HG03558 (cell line): ENCODE data around the gene CNPPD1.

Experiments
- ATAC-seq: cut with Tn5 transposase; IDR thresholded peaks from one replicate; pipeline ENCODE4 v1.9.1; 2021; ENCODE audit warnings: moderate number of reproducible peaks; ENCODE audit not compliant: unreplicated experiment; ENCODE audit errors: extremely low read depth

Gene CNPPD1

DNA sequence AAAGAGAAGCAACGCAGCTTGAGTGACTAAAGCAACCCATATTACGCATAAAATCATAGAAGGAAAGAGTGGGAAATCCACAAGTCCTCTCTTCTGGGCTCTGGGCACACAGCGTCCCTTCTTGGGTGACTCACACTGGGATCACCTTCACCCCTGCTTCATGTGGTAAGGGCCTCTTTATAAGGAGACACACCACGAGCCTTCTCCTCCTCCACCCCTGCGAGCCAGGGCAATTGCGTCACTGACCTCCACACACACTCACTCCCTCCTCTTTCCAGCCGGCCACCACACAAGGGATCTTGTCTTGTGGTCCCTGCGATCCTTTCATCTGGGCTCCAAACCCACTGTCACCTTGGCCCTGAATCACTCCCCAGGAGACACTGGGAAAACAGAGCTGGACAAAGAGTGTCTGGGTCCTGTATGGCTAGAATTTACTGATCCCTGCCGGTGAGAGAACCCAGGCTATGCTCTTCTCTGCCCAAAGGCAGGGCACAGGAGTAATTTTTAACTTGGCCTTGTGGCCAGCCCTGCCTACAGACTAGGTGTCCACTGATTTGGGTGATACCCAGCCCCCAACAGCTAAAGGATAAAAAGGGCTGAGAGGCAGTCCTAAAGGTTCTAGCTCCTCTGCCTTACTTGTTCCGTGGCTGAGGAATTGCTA is 51.4 kb downstream of the CNPPD1 start:
- no peak for ATAC-seq

DNA sequence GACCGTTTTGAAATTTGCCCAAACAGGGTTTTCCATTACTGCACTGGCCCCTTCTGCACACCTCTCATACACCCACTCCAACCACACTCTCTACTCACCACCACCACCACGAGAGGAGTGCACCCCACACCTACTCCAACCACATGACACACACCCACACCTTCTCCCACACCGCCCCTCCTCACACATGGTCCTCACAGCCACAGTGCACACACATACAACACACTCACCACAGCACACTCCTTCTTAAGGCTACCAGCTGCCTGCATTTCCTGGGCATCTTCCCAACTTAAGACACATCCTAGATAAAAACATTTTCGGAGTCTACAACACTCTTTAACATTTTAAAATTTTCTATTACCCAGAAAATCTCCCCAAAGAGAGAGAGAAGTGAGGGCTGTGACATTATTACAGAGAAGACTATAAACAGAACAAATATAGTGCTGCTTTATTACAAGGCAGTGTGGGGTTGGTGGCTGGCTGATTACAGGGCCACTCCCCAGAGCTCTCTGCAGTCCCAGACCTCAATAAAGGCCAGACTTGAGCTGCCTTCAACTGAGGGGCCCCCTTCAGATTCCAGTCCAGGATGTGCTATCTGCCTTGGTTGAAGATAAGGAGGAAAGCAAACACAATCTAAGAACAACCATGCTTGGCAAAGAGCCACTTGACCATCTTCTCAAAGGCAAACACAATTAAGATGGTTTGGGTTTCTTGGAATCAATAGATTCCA is 52.2 kb downstream of the CNPPD1 start:
- ATAC-seq = no peak

DNA sequence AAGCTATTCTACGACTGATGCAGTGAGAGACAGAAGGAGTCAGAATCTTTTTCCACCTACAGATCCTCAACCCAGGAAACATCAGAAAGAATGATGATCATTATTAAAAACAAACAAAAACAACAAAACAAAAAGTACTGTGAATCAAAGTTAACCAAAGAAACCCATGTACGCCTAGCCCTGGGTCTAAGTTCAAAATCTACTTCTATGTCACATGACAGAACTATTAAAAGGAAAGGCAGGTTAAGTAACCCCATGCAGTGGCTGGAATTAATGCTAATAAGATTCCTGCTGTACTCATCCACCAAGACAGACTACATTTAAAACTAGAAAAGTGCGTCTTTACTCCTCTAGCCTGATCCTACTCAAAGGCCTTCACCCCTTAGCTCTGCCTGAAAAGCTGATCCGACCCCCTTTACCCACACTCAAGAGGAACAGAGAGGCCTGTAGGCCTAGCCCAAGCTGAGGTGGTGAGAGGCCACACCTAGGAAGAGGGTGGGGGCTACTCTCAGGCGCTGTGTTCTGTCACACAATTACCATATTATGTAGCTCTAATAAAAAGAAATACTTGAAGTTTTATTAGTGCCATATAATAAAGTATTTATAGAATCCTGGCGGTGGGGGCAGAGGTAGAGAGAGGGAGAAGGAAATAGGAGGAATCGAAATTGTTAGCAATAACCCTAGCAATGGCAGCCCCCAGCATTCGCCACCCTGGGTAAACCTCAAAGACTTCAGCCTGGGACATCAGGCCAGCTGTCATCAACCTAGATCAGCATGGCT is 53.2 kb downstream of the CNPPD1 start:
- ATAC-seq = no peak

DNA sequence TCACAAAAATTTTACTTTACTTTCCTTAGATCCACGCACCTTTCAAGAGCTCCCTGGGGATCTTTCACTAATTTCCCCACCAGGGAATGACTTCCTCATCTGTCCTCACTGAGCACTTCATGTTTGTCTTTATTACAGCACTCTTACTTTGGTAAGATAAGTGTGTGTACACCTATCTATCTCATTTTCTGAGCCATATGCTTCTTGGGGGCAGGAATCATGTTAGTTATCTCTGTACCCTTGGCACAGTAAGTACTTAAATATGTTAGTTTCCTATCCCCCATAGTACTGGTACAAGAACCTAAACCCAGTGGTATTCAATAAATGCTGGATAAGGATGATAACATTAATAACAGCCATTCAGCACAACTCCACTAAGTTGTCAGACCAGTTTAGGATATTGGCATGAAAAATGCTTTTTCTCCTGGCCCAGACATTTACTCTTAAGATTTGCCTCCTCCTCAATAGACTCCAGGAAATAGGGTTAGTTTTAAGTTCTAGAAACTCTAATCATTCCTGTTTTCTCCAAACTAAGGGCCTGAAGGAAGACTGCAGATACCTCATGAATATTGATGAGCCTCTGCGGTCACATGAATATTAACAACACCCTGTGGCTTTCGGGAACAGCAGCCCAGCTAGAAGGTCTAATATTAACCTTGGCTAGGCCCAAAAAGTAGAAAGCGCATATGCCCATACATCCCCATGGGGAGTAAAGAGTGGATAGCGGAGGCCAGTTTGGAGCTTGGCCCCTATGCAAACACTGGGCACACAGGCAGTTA is 54.3 kb downstream of the CNPPD1 start:
- no peak for ATAC-seq
